Measurements from ENCODE around the gene LPIN2. TPM values are rescaled to one million over a fixed set of nuclear protein-coding genes. Genes with fewer than 3 reads are reported as not detected.

LPIN2 gene
- total and polyA plus RNA-seq, 2 of the 4 experiments (the other 2 are of a cell fraction) = 16.2 to 21.9 TPM

- peak overlapping the region in 1 of 2 experiments; percentile 46; a peak in 2 of 4 replicates for H4K8ac ChIP-seq (ENCODE audit: low read depth in 2 of 2, low read length in 2 of 2)
- no peaks in the 10 kb centered on the region for H3K9me1 ChIP-seq (ENCODE audit: insufficient read depth, low read length)
- H3K4ac ChIP-seq (ENCODE audit: low read depth, low read length) = peak overlapping the region; percentile 61; the same call in 1 of the 2 replicates
- H2BK5ac ChIP-seq (ENCODE audit: low read depth, low read length, poor library complexity, severe bottlenecking) = peak overlapping the region; percentile 72
- H2AK5ac ChIP-seq (ENCODE audit: low read depth, low read length) = no peak overlapping the region
- ATAC-seq (ENCODE audit: low read depth) (peak; percentile 81), DNase-seq (peak; percentile 90)
- H3K23ac ChIP-seq (ENCODE audit: low read depth, low read length) = peak overlapping the region; percentile 6; the same call in 1 of the 2 replicates
- H3K4me3 ChIP-seq (ENCODE audit: insufficient read depth, low read depth, low read length) = no peak overlapping the region
- H3K27me3 ChIP-seq (ENCODE audit: control insufficient read depth, insufficient read depth, low read length) = no peaks in the 10 kb centered on the region
- no peaks in the 10 kb centered on the region for H3K9me3 ChIP-seq (ENCODE audit: control insufficient read depth, insufficient read depth, low read length)
- H3K9ac ChIP-seq (ENCODE audit: low read depth, low read length) = no peak overlapping the region
- BruUV-seq (replicated peaks) = no TSS peak
- intact Hi-C loops (cut with micrococcal nuclease) = no loop called here
- H4K20me1 ChIP-seq (ENCODE audit: insufficient read depth, low read length) = no peaks in the 10 kb centered on the region
- peak overlapping the region; percentile 69 for H2AFZ ChIP-seq (replicated peaks; ENCODE audit: low read length, poor library complexity)
- CTCF ChIA-PET = no interaction called here
- H3K36me3 ChIP-seq (ENCODE audit: control insufficient read depth, insufficient read depth, low read length) = no peaks in the 10 kb centered on the region
- dilution Hi-C loops (cut with HindIII; ENCODE audit: low sequenced_read_pairs, unreplicated experiment) = no loop called here
- 0% methylated on average over 2 of the region's 4 CpGs; no CpG with 5 or more reads in 1 of the 2 experiments for WGBS, 2 experiments (ENCODE audit: extremely low coverage in 2 of 2, insufficient read length in 1 of 2)
- no peak overlapping the region for H3K56ac ChIP-seq (ENCODE audit: extremely low read depth, insufficient read depth, low read length)
- peak overlapping the region; percentile 19; the same call in 1 of the 2 replicates for H3K18ac ChIP-seq (ENCODE audit: low read depth, low read length)
- peak overlapping the region; percentile 73 for H2BK20ac ChIP-seq (ENCODE audit: low read depth, low read length)
- POLR2A ChIA-PET (ENCODE audit: unreplicated experiment) = no interaction called here
- no peaks in the 10 kb centered on the region for H3K79me1 ChIP-seq (ENCODE audit: low read depth in 1 of 2, low read length in 2 of 2)
- H2AK9ac ChIP-seq (replicated peaks; ENCODE audit: low read depth, low read length, poor library complexity) = no peak overlapping the region
- no peak overlapping the region for H4K5ac ChIP-seq (ENCODE audit: low read depth, low read length)
- H2BK15ac ChIP-seq (ENCODE audit: low read depth, low read length) = peak overlapping the region; percentile 64; the same call in 1 of the 3 replicates
- H3K4me2 ChIP-seq (ENCODE audit: low read depth, low read length) = peak overlapping the region; percentile 37; the same call in 1 of the 2 replicates
- TF ChIP-seq MAFK (IDR thresholded peaks at IDR 0.05; ENCODE audit: low read depth, low read length) = peak; percentile 95
- TF ChIP-seq RAD21 (IDR thresholded peaks at IDR 0.05; ENCODE audit: low read length) = no peak
- TF ChIP-seq NFE2L2 (IDR thresholded peaks at IDR 0.05; ENCODE audit: low read depth, low read length) = peak; percentile 46; the same call in 1 of the 2 replicates
- TF ChIP-seq RFX5 (IDR thresholded peaks at IDR 0.05; ENCODE audit: low read depth, low read length) = no peak
- peak; percentile 67 for TF ChIP-seq FOS (IDR thresholded peaks at IDR 0.05; ENCODE audit: low read depth, low read length)
- no peak for TF ChIP-seq RCOR1 (IDR thresholded peaks at IDR 0.05; ENCODE audit: insufficient replicate concordance, low read length)
- TF ChIP-seq BHLHE40 (IDR thresholded peaks at IDR 0.05; ENCODE audit: low read depth, low read length) = no peak
- no peak for TF ChIP-seq POLR2A (IDR thresholded peaks at IDR 0.05; ENCODE audit: low read depth, low read length)
- TF ChIP-seq SMC3 (IDR thresholded peaks at IDR 0.05; ENCODE audit: low read depth, low read length) = no peak
- TF ChIP-seq, protein P1, sequence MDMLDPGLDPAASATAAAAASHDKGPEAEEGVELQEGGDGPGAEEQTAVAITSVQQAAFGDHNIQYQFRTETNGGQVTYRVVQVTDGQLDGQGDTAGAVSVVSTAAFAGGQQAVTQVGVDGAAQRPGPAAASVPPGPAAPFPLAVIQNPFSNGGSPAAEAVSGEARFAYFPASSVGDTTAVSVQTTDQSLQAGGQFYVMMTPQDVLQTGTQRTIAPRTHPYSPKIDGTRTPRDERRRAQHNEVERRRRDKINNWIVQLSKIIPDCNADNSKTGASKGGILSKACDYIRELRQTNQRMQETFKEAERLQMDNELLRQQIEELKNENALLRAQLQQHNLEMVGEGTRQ (IDR thresholded peaks at IDR 0.05; ENCODE audit: low read depth, low read length) = no peak
- peak; percentile 96 for TF ChIP-seq CEBPB (IDR thresholded peaks at IDR 0.05; ENCODE audit: low read depth, low read length)
- no peak for TF ChIP-seq MAZ (IDR thresholded peaks at IDR 0.05; ENCODE audit: borderline replicate concordance, low read depth, low read length)
- H3K4me1 ChIP-seq (ENCODE audit: control insufficient read depth, insufficient read depth, low read length) = no peaks in the 10 kb centered on the region; the same call in 1 of the 2 replicates
- in situ Hi-C loops (cut with MboI; ENCODE audit: low sequenced_read_pairs) = no loop called here
- H3K27ac ChIP-seq (ENCODE audit: insufficient read depth, low read length) = no peak overlapping the region
- H4K91ac ChIP-seq (ENCODE audit: insufficient read depth, low read depth, low read length) = 0 out of 2 replicates have a peak overlapping the region, but pooled peaks have one; percentile 17
- peak overlapping the region; percentile 87 for H2BK120ac ChIP-seq (ENCODE audit: low read depth, low read length)
- H3K14ac ChIP-seq (replicated peaks; ENCODE audit: low read depth, low read length) = peak overlapping the region; percentile 56
Measured at GRCh38 chr18:3037423-3037915, 24.5 kb upstream of the LPIN2 start.

All from IMR-90 (cell line).